HL-60 (cell line): ENCODE data around the gene DNAJC6.

ENCODE experiments used
- GABPA ChIP-seq: IDR thresholded peaks from 2 replicates; pipeline ENCODE4 v1.6.1; 2012; ENCODE audit warnings: low read depth
- POLR2AphosphoS5 ChIP-seq: IDR thresholded peaks from 2 replicates; pipeline ENCODE4 v1.6.1; 2012; ENCODE audit warnings: low read depth
- SPI1 ChIP-seq: IDR thresholded peaks from 2 replicates; pipeline ENCODE4 v1.6.1; 2012; ENCODE audit warnings: low read depth, mild to moderate bottlenecking, borderline replicate concordance
- TF ChIP-seq, protein P1 (sequence below): IDR thresholded peaks from 2 replicates; pipeline ENCODE4 v1.6.1; 2012; ENCODE audit warnings: low read depth; ENCODE audit not compliant: insufficient replicate concordance
- TF ChIP-seq, protein P2 (sequence below): IDR thresholded peaks from one replicate; pipeline ENCODE4 v1.5.1; 2011; ENCODE audit warnings: low read length, control low read depth, inconsistent platforms; ENCODE audit not compliant: insufficient read depth

DNA sequence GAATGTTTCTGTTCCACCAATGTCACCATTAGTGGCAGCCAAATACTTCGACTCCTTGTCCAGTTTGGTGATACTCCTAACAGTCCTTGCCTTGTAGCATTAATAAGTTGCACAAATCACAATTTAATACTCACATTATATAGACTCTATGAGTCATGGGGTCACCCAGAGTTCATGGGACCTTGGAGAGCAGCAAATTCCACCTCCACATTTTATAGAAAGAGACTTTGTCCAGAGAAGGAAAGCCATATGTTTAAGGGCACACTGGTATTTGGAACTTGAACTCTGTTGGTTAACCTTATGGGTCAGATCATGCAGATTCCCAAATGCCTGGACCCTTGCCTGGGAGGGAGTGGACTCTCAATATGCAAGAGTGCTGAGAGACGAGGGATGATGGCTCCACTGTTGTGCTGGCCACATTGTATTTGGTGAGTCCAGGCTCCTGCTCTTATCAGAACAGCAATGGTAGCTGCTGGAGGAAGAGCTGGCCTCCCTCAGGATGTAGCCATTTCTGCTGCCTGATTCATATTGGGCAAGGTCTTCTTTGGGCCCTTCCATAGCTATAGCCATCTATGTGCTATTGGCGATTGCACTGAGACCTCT lies 30.6 kb downstream of the DNAJC6 start:
- TF ChIP-seq POLR2AphosphoS5 = no peak
- TF ChIP-seq, protein P1, sequence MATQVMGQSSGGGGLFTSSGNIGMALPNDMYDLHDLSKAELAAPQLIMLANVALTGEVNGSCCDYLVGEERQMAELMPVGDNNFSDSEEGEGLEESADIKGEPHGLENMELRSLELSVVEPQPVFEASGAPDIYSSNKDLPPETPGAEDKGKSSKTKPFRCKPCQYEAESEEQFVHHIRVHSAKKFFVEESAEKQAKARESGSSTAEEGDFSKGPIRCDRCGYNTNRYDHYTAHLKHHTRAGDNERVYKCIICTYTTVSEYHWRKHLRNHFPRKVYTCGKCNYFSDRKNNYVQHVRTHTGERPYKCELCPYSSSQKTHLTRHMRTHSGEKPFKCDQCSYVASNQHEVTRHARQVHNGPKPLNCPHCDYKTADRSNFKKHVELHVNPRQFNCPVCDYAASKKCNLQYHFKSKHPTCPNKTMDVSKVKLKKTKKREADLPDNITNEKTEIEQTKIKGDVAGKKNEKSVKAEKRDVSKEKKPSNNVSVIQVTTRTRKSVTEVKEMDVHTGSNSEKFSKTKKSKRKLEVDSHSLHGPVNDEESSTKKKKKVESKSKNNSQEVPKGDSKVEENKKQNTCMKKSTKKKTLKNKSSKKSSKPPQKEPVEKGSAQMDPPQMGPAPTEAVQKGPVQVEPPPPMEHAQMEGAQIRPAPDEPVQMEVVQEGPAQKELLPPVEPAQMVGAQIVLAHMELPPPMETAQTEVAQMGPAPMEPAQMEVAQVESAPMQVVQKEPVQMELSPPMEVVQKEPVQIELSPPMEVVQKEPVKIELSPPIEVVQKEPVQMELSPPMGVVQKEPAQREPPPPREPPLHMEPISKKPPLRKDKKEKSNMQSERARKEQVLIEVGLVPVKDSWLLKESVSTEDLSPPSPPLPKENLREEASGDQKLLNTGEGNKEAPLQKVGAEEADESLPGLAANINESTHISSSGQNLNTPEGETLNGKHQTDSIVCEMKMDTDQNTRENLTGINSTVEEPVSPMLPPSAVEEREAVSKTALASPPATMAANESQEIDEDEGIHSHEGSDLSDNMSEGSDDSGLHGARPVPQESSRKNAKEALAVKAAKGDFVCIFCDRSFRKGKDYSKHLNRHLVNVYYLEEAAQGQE = peak; percentile 81
- TF ChIP-seq, protein P2, sequence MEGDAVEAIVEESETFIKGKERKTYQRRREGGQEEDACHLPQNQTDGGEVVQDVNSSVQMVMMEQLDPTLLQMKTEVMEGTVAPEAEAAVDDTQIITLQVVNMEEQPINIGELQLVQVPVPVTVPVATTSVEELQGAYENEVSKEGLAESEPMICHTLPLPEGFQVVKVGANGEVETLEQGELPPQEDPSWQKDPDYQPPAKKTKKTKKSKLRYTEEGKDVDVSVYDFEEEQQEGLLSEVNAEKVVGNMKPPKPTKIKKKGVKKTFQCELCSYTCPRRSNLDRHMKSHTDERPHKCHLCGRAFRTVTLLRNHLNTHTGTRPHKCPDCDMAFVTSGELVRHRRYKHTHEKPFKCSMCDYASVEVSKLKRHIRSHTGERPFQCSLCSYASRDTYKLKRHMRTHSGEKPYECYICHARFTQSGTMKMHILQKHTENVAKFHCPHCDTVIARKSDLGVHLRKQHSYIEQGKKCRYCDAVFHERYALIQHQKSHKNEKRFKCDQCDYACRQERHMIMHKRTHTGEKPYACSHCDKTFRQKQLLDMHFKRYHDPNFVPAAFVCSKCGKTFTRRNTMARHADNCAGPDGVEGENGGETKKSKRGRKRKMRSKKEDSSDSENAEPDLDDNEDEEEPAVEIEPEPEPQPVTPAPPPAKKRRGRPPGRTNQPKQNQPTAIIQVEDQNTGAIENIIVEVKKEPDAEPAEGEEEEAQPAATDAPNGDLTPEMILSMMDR = no peak
- no peak for TF ChIP-seq GABPA
- TF ChIP-seq SPI1 = no peak
